GM10248 (cell line): Measurements from ENCODE around the gene NRXN2.

Experiments
- CTCF ChIA-PET: fragments of 300-600 bp; sonication (Branson Sonifier 250); formaldehyde crosslinking; extraction: SDS; loops from one replicate; lab custom pipeline; 2021; ENCODE audit warnings: antibody characterized with exemption; lab: Yijun Ruan, JAX
- POLR2A ChIA-PET: fragments of 350-650 bp; sonication (Branson Sonifier 250); formaldehyde crosslinking; extraction: SDS; loops from one replicate; lab custom pipeline; 2020; ENCODE audit warnings: antibody characterized with exemption; lab: Yijun Ruan, JAX
- DNase-seq: peaks from one replicate; pipeline ENCODE4 v3.0.0; 2012; ENCODE audit errors: extremely low spot score
- CTCF ChIP-seq: IDR thresholded peaks from 2 replicates; pipeline ENCODE4 v1.5.1; 2012; ENCODE audit warnings: mild to moderate bottlenecking, low read depth; ENCODE audit errors: extremely low read depth, missing control alignments, control extremely low read depth

The NRXN2 gene

GRCh38 chr11:64602466-64603070 lies 120.4 kb downstream of the NRXN2 start:
- POLR2A ChIA-PET, result no interaction called here
- no peak for DNase-seq
- CTCF ChIA-PET, result interaction anchor here (1.0 to 1.8 kb wide), 2 partner anchors 48 to 153 kb away, joined by 3 to 6 read pairs; no protein-coding TSS in a partner anchor
- TF ChIP-seq CTCF, result no peak

- CTCF ChIA-PET, result interaction anchor here (1.8 kb wide), 1 partner anchor 153 kb away, joined by 6 read pairs; no protein-coding TSS in a partner anchor
These were observed 121.2 kb downstream of the NRXN2 start for GRCh38 chr11:64601605-64602465.

GRCh38 chr11:64600281-64600992 lies 122.6 kb downstream of the NRXN2 start:
- CTCF ChIA-PET, result interaction anchor here (1.8 kb wide), 1 partner anchor 151 kb away, joined by 6 read pairs; no protein-coding TSS in a partner anchor
- DNase-seq, result no peak
- POLR2A ChIA-PET, result no interaction called here
- no peak for TF ChIP-seq CTCF

More at GRCh38 chr11:64601605-64602465, 121.2 kb downstream of the NRXN2 start:
- POLR2A ChIA-PET, result no interaction called here
- DNase-seq, result no peak
- no peak for TF ChIP-seq CTCF

GRCh38 chr11:64599698-64600211 lies 123.2 kb downstream of the NRXN2 start:
- ChIA-PET CTCF (no interaction called here), POLR2A (no interaction called here)
- TF ChIP-seq CTCF, result no peak
- no peak for DNase-seq

GRCh38 chr11:64598797-64599697 lies 124.0 kb downstream of the NRXN2 start:
- POLR2A ChIA-PET, result interaction anchor here (0.6 kb wide), 1 partner anchor 602 kb away, joined by 4 read pairs; no protein-coding TSS in a partner anchor
- no peak for DNase-seq
- CTCF ChIA-PET, result no interaction called here
- no peak for TF ChIP-seq CTCF
